ENCODE measurements around the gene SOCS6.

The SOCS6 gene

DNA sequence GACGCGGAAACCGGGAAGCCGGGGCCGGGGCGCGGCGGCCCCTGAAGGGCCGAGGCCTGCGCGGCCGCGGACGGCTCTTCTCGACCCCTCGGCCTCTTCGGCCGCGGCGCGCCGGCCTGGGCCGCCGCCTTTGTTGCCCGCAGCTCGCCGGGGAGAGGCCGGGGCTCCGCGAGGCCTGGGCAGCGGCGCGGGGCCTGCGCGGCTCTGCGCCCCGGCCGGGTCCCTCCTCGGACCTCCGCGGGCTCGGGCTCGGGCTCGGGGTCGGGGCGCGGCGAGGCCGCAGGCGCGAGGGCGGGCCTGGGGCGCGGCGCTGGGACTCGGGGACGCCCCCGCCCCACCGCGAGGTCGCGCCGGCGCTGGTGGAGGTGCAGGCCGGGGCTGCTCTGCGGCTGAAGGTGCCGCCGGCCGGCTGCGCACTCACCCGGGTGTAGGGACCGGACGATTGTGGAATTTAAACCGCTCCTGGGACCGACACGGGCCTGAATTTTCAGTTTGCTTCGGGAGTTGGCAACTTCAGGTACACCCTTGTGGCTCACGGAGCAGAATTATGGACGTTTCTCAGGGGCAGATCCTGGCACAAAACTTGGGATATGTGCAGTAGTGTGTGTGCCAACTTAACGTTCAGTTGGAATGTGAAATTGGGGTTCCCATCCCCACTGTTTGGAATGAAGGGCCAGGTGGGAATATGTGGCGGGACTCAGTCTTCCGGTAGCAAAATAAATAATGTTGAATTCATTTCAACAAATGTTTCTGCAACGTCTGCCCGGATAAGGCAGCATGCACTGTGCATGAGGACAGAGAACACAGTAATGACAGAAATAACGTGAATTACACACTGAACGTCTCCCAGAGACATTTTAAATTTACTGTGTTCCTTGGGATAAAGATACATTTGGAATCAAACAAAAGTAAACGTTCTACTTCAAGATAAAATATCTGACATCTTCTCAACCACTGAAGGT is 787 bp downstream of the SOCS6 start:
- DNase-seq = no peak

DNA sequence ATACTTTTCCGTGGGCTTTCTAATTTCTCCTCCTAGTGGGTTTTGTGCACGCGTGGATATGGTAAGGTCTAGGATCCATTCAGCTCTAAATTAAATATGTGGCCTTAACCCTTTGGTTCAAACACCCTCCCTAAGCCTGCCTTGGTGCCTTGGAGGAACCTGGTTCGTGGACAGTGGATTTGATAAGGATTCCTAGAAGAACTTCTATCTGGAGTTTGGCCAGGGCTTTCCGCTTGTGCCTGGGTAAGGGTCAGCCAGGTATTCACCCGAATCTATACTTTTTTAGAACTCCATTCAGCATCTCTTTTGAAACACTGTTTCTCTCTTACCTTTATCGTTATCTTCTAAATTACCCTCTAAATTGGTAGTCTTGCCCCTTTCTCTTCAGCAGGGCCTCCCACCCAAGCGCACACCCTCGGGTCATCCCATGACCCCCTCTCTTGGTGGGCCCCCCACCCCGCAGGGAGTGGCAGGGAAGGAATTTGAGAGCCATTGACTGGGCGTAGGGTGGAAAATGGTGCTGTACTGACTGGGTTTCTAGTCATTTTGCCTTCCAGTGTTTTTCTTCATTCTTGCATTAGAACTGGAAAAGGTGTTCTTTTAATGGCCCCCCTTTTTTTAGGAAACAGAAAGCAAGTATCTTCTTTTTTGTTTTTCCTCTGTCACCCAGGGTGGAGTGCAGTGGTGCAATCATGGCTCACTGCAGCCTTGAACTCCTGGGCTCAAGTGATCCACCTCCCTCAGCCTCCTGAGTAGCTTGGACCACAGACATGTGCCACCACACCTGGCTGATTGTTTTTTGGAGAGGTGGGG is 1.8 kb downstream of the SOCS6 start:
- DNase-seq = no peak

- DNase-seq = no peak
These were observed 2.4 kb downstream of the SOCS6 start for GRCh38 chr18:70291295-70291574.

DNA sequence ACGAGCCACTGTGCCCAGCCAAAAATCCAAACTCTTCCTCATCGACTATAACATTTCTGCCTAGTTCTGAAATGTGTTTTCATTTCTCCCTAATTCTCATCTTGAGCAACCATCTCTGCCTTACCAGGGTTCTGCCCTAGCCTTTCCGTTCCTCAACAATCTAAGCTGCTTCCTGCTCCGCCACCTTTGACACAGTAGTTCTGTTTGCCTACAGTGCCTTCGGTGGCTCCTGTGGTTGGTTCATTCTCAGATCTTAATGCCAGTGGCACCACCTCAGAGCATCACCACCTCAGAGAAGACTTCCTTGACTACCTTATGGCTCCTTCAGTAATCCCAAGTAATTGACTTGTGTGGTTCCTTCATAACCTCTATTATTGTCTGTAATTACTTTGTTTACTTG is 3.8 kb downstream of the SOCS6 start:
- no peak for DNase-seq

- DNase-seq = no peak
These were observed 4.3 kb downstream of the SOCS6 start for GRCh38 chr18:70293166-70293565.

GRCh38 chr18:70294471-70295191 is 5.8 kb downstream of the SOCS6 start:
- DNase-seq = no peak

GRCh38 chr18:70295192-70296188 is 6.6 kb downstream of the SOCS6 start:
- no peak for DNase-seq

DNA sequence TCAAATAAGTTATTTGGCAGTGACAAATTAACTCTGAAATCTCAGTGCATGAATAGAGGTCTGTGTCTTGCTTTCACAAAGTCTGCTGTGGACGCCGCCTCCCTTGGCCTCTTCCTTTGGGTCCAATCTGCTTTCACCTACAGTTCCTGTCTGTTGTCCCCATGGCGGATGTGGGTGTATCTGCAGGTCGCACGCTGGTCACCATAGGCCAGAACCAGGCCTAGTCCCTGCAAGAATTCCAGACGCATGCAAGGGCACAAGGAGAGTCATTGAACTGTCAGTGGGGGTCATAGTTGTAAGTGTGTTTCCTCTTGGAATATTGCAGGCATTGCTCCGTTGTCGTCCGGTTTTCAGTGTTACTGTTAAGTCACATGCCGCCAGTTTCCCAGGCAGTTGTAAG is 7.4 kb downstream of the SOCS6 start:
- DNase-seq = no peak

GRCh38 chr18:70296781-70297180 is 7.9 kb downstream of the SOCS6 start:
- DNase-seq = no peak

DNA sequence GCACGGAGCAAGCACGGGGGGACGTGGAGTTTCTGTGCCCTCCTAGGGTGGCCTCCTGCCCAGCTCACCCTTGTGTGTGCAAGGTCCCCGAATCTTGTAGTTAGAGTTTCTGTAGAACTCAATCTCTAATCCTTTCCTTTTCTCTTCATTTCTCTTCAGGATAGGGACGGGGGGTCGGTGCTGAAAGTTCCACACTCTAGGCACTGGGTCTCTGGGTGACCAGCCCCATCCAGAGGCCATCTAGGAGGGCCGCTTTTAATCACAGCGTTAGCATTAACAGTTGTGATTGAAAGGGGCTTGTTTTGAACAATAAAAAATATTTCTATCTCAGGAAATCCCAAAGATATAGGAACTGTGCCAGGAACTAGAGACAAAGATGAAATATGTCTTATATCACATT is 10.5 kb downstream of the SOCS6 start:
- no peak for DNase-seq

DNA sequence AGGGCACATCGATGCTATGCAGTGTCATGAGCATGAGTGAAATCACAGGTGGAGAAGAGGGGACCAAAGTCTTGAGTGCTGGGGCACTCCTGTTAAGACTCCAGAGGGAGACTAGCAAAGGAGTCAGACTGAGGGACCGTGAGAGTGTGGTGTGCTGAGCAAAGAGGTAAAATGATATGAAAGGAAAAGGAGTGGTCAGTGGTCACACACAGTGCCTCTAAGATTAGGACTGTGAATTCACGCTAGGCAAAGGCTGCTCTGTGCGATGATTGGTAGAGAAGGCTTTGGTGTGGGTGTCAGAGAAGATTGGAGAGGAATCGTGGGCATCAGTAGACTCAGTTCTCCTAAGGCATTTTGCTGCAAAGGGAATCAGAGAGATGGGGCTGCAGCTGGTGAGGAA is 12.8 kb downstream of the SOCS6 start:
- no peak for DNase-seq

DNA sequence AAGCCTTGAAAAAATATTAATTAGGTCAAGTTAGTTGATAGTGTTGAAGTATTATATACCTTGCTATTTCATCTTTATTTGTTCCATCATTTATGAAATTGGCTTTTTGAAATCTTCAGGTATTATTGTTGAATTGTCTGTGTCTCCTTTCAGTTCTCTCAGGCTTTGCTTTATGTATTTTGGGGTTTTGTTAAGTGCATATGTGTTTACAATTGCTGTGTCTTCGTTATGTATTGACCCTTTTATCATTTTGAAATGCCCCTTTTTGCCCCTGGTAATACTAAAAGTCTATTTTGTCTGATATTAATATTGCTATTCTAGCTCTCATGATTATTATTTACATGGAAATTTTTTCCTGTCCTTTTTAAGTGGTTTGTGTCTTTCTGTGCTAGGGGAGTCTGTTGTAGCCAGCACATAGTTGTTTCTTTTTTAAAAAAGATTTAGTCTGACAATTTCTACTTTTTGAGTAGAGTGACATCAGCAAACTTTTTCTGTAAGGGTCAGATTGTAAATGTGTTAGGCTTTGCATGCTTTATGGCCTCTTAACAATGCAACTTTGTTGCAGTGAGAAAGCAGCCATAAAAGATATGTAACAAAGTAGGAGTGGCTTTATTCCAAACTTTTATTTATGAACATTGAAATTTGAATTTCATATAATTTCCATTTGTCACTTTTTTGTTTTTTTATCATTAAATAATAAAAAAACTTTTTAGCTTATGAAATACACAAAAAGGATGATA is 19.9 kb downstream of the SOCS6 start:
- no peak for DNase-seq

- no peak for DNase-seq
These were observed 21.9 kb downstream of the SOCS6 start for GRCh38 chr18:70310560-70311320.

DNA sequence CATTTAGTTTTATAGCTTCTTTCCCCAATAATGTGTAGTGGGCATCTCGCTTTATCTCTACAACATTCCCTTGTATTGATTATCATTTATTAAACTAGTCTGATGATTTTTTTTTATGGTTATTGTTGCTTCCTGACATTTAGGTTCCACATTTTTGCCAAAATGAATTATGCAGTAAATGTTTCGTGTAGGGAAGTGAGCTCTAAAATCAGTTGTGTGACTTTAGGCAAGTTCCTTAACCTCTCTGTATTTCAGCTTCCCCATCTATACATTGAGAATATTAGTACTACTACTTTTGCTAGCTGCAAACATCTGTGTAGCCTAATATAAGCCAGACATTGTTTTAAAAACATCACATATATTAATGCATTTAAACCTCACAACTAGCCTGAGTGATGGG is 22.9 kb downstream of the SOCS6 start:
- no peak for DNase-seq

DNA sequence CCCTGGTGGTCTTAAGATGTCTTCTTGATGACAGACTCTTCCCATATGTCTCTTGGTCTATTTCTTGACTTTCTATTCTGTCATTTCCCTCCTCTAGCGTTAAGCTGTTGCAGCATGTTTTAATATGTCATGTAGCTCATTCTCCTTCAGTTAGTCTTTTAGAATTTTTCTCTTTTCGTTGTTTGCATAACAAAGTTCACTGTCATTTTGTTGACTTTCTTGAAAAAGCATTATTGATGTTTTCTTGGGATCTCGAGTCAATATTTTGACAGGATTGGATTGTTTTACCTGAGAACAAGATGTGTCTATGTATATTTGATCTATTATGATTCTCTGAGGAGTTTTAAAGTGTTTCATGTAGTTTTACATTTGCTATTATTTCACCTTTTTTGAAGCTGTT is 24.8 kb downstream of the SOCS6 start:
- no peak for DNase-seq

GRCh38 chr18:70314151-70314782 is 25.4 kb downstream of the SOCS6 start:
- DNase-seq = no peak

GRCh38 chr18:70319187-70319586 is 30.3 kb downstream of the SOCS6 start:
- DNase-seq = no peak

GRCh38 chr18:70321616-70322015 is 32.8 kb downstream of the SOCS6 start:
- no peak for DNase-seq

- no peak for DNase-seq
These were observed 33.5 kb downstream of the SOCS6 start for GRCh38 chr18:70322385-70322784.

- no peak for DNase-seq
These were observed 34.1 kb downstream of the SOCS6 start for GRCh38 chr18:70322928-70323327.

All from central memory CD4-positive, alpha-beta T cell (primary cell).